Effector CD4-positive, alpha-beta T cell (primary cell): ENCODE results near the gene UGT1A1.

ENCODE experiments used
- DNase-seq: peaks from one replicate; pipeline ENCODE4 v3.0.0-alpha.2; 2020

The UGT1A1 gene

DNA sequence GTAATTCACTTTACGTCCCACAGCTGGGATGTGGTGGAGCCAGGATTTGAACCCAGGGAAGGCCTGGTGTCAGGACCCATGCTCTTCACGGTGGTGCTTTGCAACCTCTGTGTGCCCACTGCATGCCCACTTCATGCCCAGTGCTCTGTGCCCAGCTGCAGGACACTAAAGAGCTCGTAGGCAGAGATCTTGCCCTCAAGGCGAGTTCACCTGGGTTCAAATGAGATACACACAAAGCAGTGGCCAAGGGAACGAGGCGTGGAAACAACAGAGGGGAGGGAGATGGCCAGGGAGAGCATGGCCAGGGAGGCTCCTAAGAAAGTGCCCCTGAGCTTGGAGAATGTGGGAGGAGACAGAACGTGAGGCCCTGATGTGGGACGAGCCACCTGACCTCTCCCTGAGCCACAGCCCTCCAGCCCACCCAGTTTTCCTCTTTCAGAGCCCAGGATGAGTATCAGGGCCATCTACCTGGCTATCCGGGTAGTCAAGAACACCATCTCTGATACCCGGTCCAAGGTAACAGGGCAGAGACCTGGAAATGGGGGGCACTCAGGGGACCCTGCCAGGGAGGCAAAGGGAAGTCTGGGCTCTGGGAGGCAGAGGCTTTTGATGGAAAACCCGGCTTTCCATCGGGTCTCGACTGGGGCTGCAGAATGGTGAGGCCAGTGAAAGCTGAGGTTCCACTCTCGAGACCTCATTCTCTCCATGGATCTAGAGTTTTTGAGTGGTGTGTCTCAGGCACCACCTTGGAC, 38.4 kb downstream of the UGT1A1 start:
- no peak for DNase-seq

DNA sequence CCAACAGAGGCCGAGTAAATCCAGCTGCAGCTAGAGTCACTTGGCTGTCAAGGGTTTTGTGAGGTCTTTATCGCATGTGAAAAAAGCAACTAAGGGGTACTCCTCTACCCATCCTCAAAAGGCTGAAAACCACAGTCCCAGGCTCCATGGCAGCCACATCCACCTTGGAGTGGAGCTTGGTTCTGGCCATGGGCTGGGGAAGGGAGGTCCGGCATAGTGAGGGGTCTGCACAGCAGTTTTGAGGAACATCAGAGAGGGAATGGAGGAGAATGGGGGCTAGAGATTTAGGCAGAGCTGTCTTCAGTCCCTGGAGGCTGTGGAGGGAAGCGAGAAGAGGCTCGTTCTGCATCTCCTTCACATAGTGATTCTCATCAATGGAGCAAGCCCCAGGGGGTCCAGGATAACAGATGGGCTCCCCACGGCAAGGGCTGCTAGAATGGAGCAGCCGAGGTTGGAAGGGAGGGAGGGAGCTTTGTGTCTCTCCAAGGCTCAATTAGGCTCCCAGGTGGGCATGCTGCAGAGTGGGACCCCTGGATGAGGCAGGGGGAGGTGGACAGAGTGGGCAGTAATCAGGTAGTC, 39.1 kb downstream of the UGT1A1 start:
- no peak for DNase-seq

DNA sequence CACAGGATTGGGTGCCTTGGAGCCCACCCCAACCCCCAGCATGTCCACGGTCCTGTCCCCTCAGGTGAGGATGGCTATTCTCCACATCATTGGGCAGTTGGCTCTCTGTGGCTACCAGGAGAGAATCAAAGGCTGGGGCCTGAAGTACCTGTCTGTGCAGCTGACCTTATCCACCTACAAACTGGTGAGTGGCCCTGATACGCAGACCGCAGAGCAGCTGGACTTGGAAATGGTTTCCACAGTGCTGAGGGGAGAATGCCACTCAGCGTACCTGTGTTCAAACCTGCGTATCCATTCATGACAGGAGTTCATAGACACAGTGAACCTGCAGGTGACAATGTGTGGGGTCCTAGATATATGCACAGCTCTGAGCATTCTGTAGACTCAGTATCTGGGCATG, 39.6 kb downstream of the UGT1A1 start:
- DNase-seq, result no peak

DNA sequence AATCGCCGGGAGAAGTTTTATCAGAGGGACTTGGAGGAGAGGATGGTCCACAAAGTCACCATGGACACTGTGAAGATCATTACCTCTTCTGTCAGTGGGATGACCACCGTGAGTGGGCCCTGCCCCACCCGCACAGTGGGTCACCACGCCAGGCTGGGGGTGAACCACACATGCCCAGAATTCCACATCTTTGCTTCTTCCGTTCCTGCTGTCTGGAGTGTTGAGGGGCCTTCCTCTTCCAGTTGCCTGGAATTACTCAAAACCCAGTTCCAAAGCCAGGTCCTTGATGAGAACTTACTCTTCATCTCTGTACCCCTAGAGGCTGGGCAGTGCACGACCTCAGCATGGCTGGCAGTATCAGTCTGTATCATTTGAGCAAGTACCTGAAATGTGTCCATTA, 40.1 kb downstream of the UGT1A1 start:
- DNase-seq, result no peak

DNA sequence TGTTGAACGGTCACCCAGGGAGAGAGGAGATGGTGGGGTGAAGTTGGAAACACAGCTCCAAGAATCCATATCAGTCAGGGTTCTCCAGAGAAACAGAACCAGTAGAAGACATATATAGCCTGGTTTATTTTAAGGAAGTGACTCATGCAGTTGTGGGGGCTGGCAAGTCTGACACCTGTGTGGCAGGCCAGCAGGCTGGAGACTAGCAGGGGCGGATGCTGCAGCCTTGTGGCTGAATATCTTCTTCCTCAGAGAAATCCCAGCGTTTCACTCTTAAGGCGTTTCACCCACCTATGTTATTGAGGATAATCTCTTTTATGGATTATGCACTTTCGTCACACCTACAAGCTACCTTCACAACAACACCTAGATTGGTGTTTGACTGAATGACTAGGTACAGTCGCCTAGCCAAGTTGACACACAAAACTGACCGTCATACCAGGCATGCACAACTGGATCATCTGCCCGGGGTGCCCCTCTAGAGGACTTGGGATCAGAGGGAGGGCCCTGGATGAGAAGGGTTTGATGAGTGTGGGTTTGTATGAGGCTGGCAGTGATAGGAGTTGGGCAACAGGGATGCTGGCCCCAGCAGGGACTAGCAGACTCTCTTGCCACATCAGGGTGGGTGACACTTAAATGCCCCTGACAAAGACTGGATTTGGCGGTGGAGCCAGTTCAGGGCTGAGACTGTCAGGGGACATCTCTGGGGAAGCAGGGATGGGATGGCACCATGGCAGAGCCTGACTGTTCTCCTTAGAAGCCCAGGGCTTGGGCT, 41.5 kb downstream of the UGT1A1 start:
- no peak for DNase-seq

DNA sequence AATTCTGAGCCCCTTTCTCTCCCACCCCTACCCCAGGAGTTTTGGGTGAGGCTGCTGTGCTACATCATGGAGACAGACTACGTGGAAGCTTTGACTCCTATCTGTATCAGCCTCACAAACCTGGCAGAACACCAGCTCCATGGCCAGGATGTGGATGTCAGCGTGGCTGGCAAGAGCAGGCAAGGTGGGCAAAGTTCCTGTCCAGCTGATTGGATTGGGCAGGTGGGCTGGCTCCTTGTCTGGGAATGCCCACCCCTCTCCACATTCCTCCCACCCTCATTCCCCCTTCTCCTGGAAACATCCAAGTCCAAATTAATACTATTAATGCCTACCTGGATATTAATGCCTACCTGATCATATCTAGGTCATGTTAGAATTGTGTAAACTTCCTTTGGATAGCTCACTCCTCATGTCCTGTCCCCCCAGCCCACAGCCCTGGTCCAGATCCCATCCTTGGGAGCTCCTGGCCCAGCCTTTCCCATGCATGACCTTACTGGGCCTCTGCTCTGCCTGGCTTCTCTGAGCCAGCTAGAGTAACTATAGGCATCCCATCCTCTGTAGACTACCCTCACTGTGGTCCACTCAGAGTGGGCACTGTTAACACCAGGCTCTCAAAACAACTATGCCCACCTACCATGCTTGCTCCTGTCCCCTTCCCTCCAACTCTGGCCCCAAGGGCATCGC, 42.2 kb downstream of the UGT1A1 start:
- no peak for DNase-seq

DNA sequence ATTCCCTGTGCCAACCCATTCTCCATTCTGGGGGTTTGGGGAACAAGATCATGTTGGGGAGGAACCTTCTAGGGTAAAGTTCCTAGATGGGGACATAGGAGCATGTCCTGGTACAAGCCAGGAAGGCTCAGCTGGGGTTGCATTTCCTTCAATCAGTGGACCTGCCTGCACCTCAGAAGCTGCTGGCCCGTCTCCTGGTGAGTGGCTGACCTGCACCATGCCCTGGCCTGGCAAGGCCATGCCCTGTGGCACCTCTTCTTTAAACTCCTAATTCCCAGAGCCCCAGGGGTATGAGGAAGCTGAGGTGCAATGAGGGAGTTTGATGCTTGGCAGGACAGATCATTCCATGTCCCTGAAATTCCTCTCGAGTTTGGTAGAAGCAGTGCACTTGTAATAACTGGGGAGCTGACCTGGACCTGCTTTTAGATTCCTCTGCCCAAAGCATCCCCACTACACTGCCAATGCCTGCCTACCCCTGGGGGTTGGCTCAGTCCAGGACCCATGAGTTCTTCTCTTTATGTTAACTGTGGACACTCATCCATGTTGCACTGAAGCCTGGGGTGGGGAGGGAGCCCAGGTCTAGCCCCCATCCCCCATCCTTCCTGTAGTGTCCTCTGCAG, 43.3 kb downstream of the UGT1A1 start:
- no peak for DNase-seq

DNA sequence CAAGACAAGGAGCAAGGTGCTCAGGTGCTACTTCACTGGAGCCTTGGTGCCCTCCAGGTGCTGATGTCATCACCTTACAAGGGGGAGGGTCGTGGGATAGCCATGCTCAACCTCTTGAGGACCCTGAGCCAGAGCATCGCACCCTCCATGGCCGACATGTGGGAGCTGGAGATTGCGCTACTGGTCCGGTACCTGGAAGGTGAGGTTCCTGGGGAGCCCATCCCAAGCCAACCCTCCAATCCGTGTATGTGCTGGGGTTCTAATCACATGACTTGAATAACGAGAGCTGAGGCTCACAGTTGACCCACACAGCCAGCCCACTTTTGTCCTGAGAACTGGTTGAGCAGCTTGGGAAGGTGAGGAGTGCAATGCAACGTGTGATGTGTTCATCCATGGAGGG, 43.9 kb downstream of the UGT1A1 start:
- no peak for DNase-seq

DNA sequence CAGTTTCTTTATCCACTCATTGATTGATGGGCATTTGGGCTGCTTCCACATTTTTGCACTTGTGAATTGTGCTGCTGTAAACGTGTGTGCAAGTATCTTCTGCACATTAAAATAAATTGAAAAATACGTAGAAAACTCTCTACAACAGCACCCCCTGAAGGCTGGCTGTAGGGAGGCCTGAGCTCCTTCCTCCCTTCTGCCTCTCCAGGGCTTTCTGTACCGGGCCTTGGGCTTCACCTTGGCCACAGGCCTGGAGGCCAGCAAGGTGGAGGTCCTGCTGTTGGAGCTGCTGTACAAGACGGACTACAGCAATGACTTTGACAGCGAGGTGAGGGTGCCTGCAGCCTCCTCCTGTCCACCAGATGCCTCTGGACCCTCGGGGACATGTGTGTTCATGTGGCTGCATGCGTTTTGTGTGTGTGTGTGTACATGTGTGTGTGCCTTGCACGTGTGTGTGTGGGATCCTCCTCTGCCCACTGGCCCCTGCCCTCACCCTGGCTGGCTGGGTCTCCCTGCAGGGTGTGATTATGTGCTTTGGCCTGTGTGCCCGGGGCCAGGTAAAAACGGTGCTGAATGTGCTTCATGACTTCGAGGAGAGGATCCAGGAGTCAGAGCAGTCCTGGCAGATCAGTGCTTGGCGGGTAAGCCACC, 47.3 kb downstream of the UGT1A1 start:
- DNase-seq, result no peak

DNA sequence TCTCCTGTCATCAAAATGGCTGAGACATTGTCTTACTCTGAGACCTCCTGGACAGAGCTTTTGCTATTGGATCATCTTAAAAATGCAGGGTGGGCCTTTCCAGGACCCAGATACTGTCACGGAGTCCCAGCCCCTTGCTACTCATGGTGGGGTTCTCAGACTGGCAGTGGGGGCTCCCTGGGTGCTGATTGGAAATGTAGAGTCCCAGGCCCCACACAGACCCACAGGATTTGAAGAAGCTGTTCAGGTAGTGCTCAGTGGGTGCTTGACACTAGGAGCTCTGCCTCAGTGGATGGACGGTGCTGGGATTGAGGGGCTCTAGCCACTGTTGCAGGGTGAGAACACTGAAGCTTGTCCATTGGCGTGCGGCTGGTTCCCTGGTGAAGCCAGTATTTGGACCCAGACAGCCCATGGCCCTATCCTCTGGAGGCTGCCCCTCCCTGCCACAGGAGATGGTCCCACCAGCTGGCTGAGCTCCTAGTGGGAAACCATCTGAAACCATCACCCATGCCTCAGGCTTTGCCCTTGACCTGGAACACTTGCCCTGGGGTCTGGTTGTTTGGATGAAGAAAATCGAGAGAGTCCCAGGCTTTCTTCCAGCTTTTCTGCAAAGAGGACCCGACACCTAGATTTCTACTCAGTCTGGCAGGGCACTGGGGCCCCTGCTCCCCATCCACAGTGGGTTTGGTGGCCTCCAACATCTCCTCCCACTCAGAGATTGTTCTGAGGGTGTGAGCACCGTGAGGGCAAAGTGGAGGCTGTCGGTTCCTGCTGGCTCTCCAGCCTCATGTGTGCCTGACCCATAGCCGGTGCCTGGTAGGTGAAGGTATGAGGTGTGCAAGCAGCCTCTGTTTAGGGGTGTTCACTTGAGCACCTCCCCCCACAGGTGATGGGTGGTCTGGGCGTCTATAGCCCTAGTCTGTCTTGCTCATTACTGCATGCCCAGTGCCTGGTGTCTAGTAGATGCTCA, 48.2 kb downstream of the UGT1A1 start:
- DNase-seq, result no peak

DNA sequence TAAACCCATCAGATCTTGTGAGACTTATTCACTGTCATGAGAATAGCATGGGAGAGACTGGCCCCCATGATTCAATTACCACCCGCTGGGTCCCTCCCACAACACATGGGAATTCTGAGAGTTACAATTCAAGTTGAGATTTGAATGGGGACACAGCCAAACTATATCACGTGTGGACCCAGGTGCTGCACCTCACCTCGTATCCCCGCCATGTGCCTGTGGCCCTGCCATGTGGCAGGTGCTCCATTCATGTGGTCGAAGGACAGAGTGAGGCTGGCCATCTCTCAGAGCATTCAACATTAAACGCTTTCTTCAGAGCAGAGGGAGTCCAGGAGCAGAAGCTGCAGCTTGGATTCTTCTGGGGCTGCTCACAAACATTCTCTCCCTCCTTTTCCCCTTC, 50.3 kb downstream of the UGT1A1 start:
- no peak for DNase-seq

DNA sequence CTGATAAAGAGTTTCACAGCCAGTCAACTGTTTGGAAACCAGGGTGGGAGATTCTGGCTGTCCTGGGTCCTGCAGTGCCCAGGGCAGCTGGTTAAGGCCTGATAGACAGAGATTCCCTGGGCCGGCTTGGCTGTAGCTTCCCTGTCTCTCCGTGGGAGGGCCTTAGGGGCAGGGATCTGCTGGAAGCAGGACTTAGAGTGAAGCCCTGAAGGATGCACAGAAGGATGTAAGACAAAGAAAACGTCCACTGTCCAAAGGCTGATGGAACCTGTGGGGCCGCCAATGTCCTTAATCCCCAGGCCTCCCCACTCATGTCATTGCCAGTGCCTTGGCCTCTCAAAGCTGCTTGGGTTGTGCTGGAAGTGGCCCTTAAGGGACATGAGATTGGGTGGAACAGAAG, 51.0 kb downstream of the UGT1A1 start:
- no peak for DNase-seq

DNA sequence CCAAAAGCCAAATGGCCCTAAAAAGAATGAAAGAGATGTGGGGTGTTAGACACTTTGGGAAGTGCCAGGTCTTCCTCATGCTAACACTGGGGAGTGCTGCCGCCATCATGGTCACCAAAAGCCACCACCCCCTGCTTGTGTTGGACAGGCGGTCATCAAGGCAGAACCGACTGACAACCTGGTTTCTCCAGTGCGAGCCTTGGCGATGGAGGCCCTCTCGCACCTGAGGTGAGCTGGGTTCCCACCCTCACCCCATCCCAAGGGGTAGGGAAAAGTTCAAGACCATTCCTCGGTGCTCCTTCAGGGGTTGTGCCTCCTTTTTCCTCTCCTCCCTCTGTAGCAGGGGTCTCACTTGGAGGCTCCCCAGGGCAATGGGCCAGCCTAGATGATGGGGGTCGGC, 51.7 kb downstream of the UGT1A1 start:
- no peak for DNase-seq

DNA sequence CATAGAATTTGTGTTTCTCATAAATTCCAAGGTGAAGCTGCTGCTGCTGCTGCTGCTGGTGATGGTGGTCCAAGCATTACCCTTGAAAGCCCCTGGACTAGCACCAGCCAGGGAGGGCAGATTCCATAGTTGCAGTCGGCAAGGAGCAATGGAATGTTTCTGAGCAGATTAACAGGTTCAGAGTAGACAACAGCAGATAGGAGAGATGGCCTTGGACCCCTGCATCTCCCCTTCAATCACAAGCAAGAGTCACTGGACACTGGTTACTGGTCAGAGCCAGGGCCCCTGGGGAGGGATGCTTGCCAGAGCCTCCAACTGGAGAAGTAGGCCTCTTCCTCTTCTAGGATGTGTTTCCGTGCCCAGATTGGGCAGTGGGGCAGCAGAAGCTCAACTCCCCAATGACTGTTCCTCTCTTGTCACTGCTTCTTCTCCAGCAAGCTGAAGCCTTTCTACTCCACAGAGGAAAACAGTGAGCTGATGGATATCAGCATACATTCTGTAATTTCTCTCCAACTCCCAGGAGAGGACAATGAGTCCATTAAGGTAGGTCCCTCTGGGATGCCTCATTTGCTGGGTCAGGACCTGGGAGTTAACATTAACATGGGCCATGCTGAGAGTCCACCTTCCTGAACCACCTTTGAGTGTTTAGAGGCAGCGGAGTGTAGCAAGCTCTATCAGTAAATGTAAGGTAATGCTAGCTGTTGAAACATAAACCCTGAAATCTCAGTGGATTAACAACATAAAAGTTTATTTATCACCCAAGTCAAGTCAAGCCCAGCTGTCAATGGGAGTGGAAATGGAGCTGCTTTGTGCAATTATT, 53.4 kb downstream of the UGT1A1 start:
- DNase-seq, result no peak

DNA sequence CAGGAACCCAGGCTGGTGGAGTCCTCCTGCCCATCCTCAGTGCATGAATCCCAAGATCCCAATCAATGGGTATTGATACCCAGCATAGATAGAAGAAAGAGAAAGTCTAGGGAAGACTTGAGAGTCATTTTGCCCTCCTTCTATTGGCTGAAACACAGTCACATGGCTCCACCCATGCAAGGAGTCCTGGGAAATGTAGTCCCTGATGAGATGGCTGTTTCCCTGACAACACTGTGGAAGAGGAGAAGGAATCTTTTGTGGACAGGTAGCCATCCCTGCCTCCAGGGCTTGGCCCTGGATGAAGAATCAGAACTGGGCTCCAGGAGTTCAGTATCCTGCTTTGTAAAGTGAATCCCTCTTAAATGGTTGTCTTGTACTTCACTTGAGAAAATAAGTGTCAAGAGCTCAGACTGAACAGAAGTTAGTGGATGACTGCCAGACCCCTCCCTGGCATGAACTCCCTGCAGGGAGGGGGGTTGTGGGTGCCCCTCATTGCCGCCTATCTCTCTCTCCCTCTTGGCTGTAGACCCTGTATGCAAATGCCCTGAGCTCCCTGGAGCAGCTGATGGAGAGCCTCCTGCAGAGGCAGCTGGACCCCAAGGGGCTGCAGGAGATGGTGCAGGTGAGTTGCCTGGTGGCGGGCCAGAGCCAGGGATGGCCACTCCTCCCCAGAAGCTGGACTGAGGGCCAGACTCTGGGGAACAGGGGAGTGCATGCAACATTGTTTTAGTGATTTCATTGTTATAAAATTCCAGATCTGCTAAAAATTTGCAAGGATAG, 54.2 kb downstream of the UGT1A1 start:
- DNase-seq, result no peak

DNA sequence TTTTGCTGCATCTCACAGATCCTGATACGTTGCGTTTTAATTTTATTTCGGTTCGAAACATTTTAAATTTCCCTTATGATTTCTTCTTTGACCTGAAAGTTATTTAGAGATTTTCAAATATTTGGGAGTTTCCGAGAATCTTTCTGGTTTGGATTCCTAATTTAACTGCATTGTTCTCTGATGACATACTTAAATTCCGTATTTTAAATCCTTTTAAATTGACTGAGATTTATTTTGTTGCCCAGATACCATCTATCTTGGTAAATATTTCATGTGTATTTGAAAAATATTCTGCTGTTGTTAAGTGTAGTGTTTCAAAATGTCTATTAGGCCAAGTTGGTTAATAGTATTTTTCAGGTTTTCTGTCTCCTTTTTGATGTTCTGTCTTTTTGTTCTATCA, 55.8 kb downstream of the UGT1A1 start:
- DNase-seq, result no peak

DNA sequence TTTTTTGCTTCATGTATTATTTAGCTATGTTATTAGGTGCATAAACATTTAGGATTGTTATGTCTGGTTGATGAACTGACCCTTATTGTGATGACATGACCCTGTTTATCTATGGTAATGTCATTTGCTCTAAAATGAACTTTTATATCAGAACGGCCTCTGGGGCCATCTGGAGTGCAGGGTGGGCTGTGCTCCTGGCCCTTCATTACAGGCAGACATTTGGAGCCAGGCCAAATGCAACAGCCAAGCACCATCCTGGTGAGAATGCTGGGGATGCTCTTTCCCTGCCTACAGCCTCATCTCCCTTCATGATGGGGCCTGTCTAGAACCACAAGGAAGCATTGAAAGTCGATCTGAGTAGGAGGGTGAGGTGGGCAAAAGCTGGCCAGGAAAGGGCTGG, 56.3 kb downstream of the UGT1A1 start:
- no peak for DNase-seq

DNA sequence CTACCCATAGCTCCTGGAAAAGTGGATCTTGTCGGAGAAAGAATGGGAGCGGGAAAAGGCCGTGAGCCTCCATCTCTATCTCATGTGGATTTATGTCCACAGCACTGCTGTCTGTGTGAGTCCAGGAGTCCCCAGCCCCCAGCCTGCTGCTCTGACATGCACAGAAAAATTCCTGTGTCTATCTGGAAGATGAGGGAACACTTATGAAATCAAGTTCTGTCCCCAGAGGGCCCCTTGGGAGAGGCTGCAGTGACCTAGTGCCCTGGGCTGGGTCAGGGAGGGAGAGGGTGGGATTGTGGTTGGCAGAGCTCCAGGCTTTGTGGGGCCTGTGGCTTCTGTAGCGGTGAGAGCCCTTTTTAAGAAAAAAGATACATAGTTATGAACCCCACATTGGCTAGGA, 56.7 kb downstream of the UGT1A1 start:
- no peak for DNase-seq

DNA sequence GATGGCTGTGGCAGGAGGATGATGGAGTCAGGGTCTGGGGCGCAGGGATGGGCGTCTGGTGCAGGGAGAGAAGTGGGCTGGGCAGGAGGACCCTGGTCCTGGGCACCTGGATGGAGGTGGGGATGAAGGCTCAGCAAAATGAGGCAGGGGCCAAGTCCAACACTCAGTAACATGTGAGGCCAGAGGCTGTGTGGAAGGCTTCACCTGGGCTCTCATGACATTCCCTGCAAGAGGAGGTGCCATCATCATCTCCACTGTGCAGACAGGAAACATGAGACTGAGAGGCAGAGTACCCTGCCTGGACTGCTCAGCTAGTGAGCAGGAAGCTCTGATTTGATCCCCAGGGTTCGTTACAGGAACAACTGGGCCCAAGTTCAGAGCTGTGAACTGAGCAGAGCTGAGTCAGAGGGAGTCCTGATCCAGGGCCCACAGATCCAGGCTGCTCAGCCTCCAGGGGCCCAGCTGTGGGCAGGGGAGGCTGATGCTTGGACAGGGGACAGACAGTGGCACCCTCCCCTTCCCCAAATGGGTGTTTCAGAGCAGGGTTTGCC, 57.4 kb downstream of the UGT1A1 start:
- DNase-seq, result no peak
